LNCAP (cell line): ENCODE data around the gene MICALL2.

Experiments
- TF ChIP-seq, protein P1 (sequence below): fragments of 450-650 bp; IDR thresholded peaks from 2 replicates; pipeline ENCODE4 v1.5.1; 2017; ENCODE audit warnings: mild to moderate bottlenecking

Gene MICALL2

DNA sequence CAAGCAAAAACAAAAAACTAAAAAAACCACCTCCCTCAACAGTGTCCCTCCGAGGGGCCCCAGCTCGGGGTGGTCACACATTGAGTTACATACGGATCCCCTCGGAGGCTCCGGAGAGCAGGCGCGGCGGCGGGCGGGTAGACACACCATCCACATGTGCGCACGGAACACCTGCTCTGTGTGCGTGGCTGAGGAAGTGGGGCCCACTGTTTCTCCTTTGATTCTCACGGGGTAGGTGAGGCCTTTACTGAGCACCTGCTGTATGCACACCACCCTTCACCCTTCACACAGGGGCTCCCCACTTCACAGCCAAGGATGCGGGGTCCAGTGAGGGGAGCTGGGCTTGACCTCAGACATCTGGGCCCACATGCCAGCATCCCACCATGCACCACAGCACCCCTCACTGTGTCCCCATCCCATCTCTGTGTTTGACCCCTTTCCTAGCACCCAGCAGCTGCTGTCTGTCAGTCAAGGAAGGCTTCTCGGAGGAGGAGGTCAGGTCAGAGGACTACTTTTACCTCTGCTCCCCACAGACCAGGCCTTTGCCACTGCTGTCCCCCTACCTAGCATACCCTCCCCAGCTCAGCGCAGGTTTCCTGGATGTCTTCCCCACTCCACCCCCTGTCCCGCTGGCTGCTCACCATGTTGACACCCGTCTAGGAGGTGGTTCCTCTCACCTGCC is 71.1 kb downstream of the MICALL2 start:
- TF ChIP-seq, protein P1, sequence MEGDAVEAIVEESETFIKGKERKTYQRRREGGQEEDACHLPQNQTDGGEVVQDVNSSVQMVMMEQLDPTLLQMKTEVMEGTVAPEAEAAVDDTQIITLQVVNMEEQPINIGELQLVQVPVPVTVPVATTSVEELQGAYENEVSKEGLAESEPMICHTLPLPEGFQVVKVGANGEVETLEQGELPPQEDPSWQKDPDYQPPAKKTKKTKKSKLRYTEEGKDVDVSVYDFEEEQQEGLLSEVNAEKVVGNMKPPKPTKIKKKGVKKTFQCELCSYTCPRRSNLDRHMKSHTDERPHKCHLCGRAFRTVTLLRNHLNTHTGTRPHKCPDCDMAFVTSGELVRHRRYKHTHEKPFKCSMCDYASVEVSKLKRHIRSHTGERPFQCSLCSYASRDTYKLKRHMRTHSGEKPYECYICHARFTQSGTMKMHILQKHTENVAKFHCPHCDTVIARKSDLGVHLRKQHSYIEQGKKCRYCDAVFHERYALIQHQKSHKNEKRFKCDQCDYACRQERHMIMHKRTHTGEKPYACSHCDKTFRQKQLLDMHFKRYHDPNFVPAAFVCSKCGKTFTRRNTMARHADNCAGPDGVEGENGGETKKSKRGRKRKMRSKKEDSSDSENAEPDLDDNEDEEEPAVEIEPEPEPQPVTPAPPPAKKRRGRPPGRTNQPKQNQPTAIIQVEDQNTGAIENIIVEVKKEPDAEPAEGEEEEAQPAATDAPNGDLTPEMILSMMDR, result no peak

DNA sequence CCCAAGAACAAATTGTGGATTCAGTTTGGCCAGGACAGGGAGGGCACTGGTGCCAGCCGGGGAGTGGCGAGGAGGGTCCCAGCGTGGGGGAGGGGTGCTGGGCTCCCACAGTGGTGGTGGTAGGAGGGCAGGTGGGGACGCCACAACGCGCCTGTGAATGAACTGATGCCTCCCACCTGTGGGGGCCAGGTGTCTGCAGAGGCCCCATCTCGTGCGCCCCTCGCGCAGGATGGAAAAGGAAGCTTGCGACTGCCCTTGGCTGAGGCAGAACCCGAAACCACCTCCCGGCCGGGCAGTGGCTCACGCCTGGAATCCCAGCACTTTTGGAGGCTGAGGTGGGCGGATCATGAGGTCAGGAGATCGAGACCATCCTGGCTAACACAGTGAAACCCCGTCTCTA is 72.0 kb downstream of the MICALL2 start:
- TF ChIP-seq, protein P1, result no peak

DNA sequence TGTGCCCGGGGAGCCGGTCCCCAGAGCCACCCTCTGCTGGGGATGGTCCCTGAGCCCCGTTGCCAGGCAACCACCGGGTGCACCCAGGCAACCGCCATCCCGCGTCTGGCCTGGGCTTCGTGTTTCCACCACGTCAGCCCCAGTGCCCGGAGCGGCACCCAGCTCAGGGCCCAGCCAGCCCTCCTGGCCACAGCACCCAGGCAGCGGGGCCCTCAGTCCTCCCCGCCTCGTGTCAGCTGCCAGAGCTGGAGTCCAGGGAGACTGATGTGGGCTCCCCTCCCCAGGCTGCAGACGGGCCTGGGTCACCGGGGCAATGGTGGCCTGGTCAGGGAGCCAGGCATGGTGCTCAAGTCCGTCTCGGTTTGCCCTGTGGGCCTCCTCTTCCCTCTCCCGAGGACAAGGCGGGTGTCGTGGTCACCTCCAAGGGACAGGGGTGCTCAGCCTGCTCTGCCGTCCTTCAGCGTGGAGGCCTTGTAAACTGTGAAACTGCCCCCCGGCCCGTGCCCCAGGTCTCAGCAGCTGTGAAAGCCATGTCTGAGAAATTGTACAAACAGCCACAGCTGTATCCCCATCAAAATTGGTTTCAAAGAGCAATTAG is 72.5 kb downstream of the MICALL2 start:
- TF ChIP-seq, protein P1, result no peak

DNA sequence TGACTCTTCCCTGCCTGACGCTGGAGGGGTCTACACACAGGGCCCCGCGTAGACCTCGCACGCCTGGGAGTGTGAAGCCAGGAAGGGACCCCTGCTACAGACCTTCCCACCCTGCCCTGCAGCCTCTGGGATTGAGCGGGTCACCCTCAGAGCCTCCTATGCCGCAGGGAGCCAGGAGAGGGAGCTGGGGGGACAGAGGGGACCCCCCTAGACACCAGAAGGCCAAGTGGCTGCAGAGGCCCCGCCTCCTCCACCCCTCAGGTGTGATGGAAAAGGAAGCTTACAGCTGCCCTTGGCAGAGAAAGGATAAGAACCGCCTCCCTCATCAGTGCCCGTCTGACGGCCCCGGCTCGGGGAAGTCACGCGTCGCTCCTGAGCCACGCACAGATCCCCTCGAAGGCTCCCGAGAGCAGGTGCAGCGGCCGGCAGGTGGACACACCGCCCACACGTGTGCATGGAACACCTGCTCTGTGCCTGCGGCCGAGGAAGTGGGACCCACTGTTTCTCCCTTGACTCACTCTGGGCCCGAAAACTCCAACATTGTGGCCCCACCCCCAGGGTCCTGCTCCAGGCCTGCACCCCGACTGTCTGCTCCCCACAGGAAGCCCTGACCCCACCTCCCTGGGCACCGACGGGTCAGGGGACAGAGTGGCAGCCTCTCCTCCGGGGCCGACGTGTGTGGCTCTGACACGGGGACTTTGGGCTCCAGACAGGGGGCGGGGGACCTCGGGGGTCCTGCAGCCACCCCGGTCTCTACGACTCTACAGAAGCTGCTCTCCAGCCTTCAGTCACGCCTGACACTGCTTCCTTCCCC is 73.3 kb downstream of the MICALL2 start:
- TF ChIP-seq, protein P1, result no peak

DNA sequence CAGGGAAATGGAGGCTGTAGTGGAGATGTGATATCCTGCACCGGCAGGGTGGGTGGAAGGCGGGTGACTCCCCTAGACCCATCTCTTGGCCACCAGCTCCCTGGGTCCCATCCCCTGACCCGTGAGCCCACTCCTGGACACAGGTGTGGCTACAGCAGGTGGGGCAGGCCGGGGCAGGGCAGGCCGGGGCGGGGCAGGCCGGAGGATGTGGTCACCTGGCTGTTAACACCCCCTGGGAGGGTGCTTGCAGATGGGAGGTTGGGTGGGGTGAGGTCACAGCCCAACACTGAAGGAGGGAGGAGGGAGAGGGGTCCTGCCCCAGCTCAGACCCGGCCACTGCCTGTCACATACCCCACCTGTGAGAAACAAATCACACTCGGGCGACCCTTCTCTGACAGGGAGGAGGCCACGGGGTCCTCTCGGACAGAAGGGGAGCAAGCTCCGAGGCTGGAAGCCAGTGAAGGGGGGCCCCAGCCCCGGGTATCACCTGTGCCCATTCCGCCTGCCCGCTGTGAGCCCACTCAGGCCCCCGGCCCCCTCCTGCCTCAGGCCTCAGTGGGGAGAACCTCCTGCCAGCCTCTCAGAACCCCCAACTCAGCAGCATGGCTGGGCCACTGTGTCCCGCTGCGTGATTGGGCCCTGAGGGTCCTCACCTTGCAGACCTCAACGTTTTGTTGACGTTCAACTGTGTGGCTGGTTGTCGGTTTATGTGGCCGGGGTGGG is 74.0 kb downstream of the MICALL2 start:
- TF ChIP-seq, protein P1, result no peak
